Esophagus squamous epithelium (tissue), 5 donors: ENCODE measurements around the gene NBPF4. TPM values are rescaled to one million over a fixed set of nuclear protein-coding genes. Genes with fewer than 3 reads are reported as not detected.
"Not testable (repeated sequence)": the region's sequence is repeated elsewhere in the genome, so short reads cannot be mapped to it uniquely, and the experiment has no call there.

Experiments
- DNase-seq: peaks from one replicate; lab custom pipeline; 2025; lab: John Stamatoyannopoulos, UW
- H3K27ac ChIP-seq, 4 donors: fragments of 200-600 bp; sonication (generic); one replicate each; pipeline ENCODE4 v1.5.1; 2016 to 2019; ENCODE audit warnings: mild to moderate bottlenecking in 1 of 4
- H3K27me3 ChIP-seq, 4 donors: fragments of 200-600 bp; sonication (generic); 1 replicate in 3 of 4; 2 replicates in 1 of 4; pipeline versions ENCODE4 v1.5.1 to v1.6.0; 2017 to 2021; ENCODE audit warnings: antibody characterized with exemption in 1 of 4
- H3K36me3 ChIP-seq, 3 donors: fragments of 200-600 bp; sonication (generic); one replicate each; pipeline ENCODE4 v1.5.1; 2016 to 2019
- H3K4me1 ChIP-seq, 3 donors: fragments of 200-600 bp; sonication (generic); one replicate each; pipeline ENCODE4 v1.5.1; 2017 to 2019
- H3K4me3 ChIP-seq, 4 donors: fragments of 200-600 bp; sonication (generic); 1 replicate in 3 of 4; 2 replicates in 1 of 4; pipeline ENCODE4 v1.5.1; 2016 to 2019; ENCODE audit warnings: mild to moderate bottlenecking in 2 of 4, moderate library complexity in 1 of 4
- H3K9me3 ChIP-seq, 3 donors: fragments of 200-600 bp; sonication (generic); one replicate each; pipeline ENCODE4 v1.5.1; 2016 to 2019
- POLR2A ChIP-seq, 4 donors: fragments of 450-650 bp; IDR thresholded peaks; one replicate each; pipeline ENCODE4 v1.6.1; 2017; ENCODE audit warnings: antibody characterized with exemption in 4 of 4, mild to moderate bottlenecking in 4 of 4, moderate library complexity in 3 of 4
- WGBS, 2 donors: methylation state at CpG; one replicate each; pipeline ENCODE4 v1.1.5; 2018; 5-methylcytosine and 5-hydroxymethylcytosine counted together
- intact Hi-C: fragments of 100-400 bp; cut with DNase I; formaldehyde crosslinking; loops from one replicate; pipeline ENCODE4 v1.15.0; 2022
- total RNA-seq, 4 donors: library from RNA; depleted of rRNA; stranded (reverse); fragments of >200 nt; gene quantifications; one replicate each; pipeline ENCODE4 v1.1.0, GENCODE V29; 2016
- TF ChIP-seq, protein P1 (sequence below), 6 experiments: fragments of 450-650 bp in 4 of 6; fragments of 200-600 bp in 2 of 6; sonication (generic) in 2 of 6; IDR thresholded peaks; one replicate each; pipeline ENCODE4 v1.5.1; 2016 to 2019; ENCODE audit warnings: antibody characterized with exemption in 6 of 6, mild to moderate bottlenecking in 4 of 6, moderate library complexity in 4 of 6
- donor health status: DM: yes; HTN: yes; CAD: no.

Gene NBPF4
- total RNA-seq, 4 donors from 2014 or later = 0.41 TPM; not detected in 3

DNA sequence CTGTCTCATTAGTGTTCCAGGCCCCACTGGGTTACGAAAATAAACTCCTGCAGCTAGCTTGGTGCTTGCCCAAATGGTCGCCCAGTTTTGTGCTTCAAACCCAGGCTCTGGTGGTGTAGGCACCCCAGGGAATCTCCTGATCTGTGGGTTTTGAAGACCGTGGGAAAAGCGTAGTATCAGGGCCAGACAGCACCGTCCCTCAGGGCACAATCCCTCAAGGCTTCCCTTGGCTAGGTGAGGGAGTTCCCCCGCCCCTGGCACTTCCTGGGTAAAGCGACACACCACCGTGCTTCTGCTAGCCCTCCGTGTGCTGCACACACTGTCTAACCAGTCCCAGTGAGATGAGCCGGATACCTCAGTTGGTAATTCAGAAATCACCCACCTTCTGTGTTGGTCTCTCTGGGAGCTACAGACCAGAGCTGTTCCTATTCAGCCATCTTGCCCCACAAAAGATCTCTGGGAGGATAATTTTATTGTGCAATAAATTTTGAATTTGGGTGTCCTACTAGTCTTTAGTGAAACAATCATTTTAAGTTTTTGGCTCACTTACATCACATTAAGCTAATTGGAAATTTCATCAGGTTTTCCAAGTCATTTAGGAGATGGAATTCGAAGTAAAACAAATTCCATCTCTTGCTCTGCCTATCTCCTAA is 34.3 kb downstream of the NBPF4 start:
- peaks cover 0 to 34% (median 0%) of the 10 kb centered on the region in 4 donors for H3K27me3 ChIP-seq
- TF ChIP-seq, protein P1, sequence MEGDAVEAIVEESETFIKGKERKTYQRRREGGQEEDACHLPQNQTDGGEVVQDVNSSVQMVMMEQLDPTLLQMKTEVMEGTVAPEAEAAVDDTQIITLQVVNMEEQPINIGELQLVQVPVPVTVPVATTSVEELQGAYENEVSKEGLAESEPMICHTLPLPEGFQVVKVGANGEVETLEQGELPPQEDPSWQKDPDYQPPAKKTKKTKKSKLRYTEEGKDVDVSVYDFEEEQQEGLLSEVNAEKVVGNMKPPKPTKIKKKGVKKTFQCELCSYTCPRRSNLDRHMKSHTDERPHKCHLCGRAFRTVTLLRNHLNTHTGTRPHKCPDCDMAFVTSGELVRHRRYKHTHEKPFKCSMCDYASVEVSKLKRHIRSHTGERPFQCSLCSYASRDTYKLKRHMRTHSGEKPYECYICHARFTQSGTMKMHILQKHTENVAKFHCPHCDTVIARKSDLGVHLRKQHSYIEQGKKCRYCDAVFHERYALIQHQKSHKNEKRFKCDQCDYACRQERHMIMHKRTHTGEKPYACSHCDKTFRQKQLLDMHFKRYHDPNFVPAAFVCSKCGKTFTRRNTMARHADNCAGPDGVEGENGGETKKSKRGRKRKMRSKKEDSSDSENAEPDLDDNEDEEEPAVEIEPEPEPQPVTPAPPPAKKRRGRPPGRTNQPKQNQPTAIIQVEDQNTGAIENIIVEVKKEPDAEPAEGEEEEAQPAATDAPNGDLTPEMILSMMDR (IDR thresholded peaks at IDR 0.05) = no peak
- no peak for TF ChIP-seq POLR2A (IDR thresholded peaks at IDR 0.05)
- H3K4me3 ChIP-seq = no peak overlapping the region
- no peak overlapping the region for H3K27ac ChIP-seq
- DNase-seq = no peak
- H3K36me3 ChIP-seq = no peaks in the 10 kb centered on the region
- WGBS, 2 donors = 82 to 83% methylated on average over 2 of the region's 11 CpGs
- no peaks in the 10 kb centered on the region for H3K9me3 ChIP-seq
- intact Hi-C loops = no loop called here
- H3K4me1 ChIP-seq = peaks cover 0 to 13% (median 5%) of the 10 kb centered on the region in 3 donors

GRCh38 chr1:108208724-108209446 is 35.0 kb downstream of the NBPF4 start:
- no peak for DNase-seq
- intact Hi-C loops = no loop called here
- no peak for TF ChIP-seq POLR2A (IDR thresholded peaks at IDR 0.05)
- TF ChIP-seq, protein P1 (IDR thresholded peaks at IDR 0.05) = no peak
- H3K4me1 ChIP-seq = peaks cover 0 to 13% (median 5%) of the 10 kb centered on the region in 3 donors
- peaks cover 0 to 34% (median 0%) of the 10 kb centered on the region in 4 donors for H3K27me3 ChIP-seq
- no peaks in the 10 kb centered on the region for H3K9me3 ChIP-seq
- no peak overlapping the region for H3K4me3 ChIP-seq
- no peak overlapping the region for H3K27ac ChIP-seq
- 43 to 50% methylated on average over 2 to 5 of the region's 11 CpGs for WGBS, 2 donors
- no peaks in the 10 kb centered on the region for H3K36me3 ChIP-seq

GRCh38 chr1:108203582-108203981 is 40.3 kb downstream of the NBPF4 start:
- intact Hi-C loops = not testable (repeated sequence)
- WGBS, 2 donors = 77 to 82% methylated on average over 3 of the region's 3 CpGs

GRCh38 chr1:108201687-108202086 is 42.2 kb downstream of the NBPF4 start:
- Histone ChIP-seq H3K4me1 (peaks cover 4 to 35% (median 12%) of the 10 kb centered on the region in 3 donors), H3K9me3 (no peaks in the 10 kb centered on the region), H3K27ac (no peak overlapping the region), H3K4me3 (no peak overlapping the region), H3K27me3 (no peaks in the 10 kb centered on the region), H3K36me3 (peaks cover 0 to under 1% (median 0%) of the 10 kb centered on the region in 3 donors)
- no peak for TF ChIP-seq POLR2A (IDR thresholded peaks at IDR 0.05)
- TF ChIP-seq, protein P1 (IDR thresholded peaks at IDR 0.05) = no peak
- intact Hi-C loops = no loop called here
- no peak for DNase-seq
- 68 to 75% methylated on average over 5 of the region's 5 CpGs for WGBS, 2 donors

More at GRCh38 chr1:108203582-108203981, 40.3 kb downstream of the NBPF4 start:
- peaks cover 3 to 23% (median 10%) of the 10 kb centered on the region in 3 donors for H3K4me1 ChIP-seq
- H3K9me3 ChIP-seq, H3K4me3 ChIP-seq, DNase-seq, H3K27ac ChIP-seq, H3K36me3 ChIP-seq, H3K27me3 ChIP-seq: not testable (repeated sequence)

- peak overlapping the region; percentile 90 to 99 (median 94) for H3K27ac ChIP-seq
- intact Hi-C loops = no loop called here
- no peaks in the 10 kb centered on the region for H3K27me3 ChIP-seq
- TF ChIP-seq, protein P1 (IDR thresholded peaks at IDR 0.05) = peak in 5 of 6 experiments; percentile 14 to 42 (median 26)
- no peak for TF ChIP-seq POLR2A (IDR thresholded peaks at IDR 0.05)
- H3K36me3 ChIP-seq = peaks cover 0 to 11% (median 0%) of the 10 kb centered on the region in 3 donors
- H3K4me3 ChIP-seq = peak overlapping the region; percentile 81 to 95 (median 85)
- peaks cover 4 to 35% (median 12%) of the 10 kb centered on the region in 3 donors for H3K4me1 ChIP-seq
- WGBS, 2 donors = 1 to 2% methylated on average over 8 to 10 of the region's 10 CpGs
- DNase-seq = no peak
- H3K9me3 ChIP-seq = peaks cover 0 to 3% (median 0%) of the 10 kb centered on the region in 3 donors
Measured at GRCh38 chr1:108200687-108201051, 43.2 kb downstream of the NBPF4 start.
